OCI-LY3 (cell line): ENCODE data around the gene SCYGR6.

ENCODE experiments used
- H2AFZ ChIP-seq: fragments of 200-600, 300-600 bp; shearing (Covaris generic); 2 replicates; pipeline ENCODE4 v1.6.0; 2014; ENCODE audit warnings: antibody characterized with exemption, low read depth, low read length
- H3K27ac ChIP-seq: fragments of 200-600, 300-600 bp; sonication (generic); 2 replicates; pipeline ENCODE4 v1.5.1; 2014; ENCODE audit warnings: mild to moderate bottlenecking, low read length, moderate library complexity, mixed read lengths
- H3K27me3 ChIP-seq: fragments of 200-600, 300-600 bp; sonication (generic); 2 replicates; pipeline ENCODE4 v1.6.1; 2014; ENCODE audit warnings: low read depth, low read length, mixed read lengths
- H3K36me3 ChIP-seq: fragments of 200-600, 300-600 bp; sonication (generic); replicated peaks from 2 replicates; pipeline ENCODE3; 2014; ENCODE audit warnings: low read depth, low read length, mixed read lengths
- H3K4me1 ChIP-seq: fragments of 300-600, 200-600 bp; sonication (generic); 2 replicates; pipeline ENCODE4 v1.6.1; 2014; ENCODE audit warnings: low read length, mixed read lengths
- H3K4me2 ChIP-seq: fragments of 200-600, 300-600 bp; sonication (generic); 2 replicates; pipeline ENCODE4 v1.6.1; 2014; ENCODE audit warnings: low read length, mixed read lengths
- H3K4me3 ChIP-seq: fragments of 300-600, 200-600 bp; sonication (generic); 2 replicates; pipeline ENCODE4 v1.5.1; 2014; ENCODE audit warnings: antibody characterized with exemption, mild to moderate bottlenecking, low read length, moderate library complexity
- H3K79me2 ChIP-seq: fragments of 300-600, 200-600 bp; shearing (Covaris generic); 2 replicates; pipeline ENCODE4 v1.6.1; 2014; ENCODE audit warnings: mild to moderate bottlenecking, low read length, mixed read lengths
- H3K9ac ChIP-seq: fragments of 300-600, 200-600 bp; shearing (Covaris generic); 2 replicates; pipeline ENCODE4 v1.6.0; 2014; ENCODE audit warnings: mild to moderate bottlenecking, low read length, moderate library complexity
- H3K9me3 ChIP-seq: fragments of 200-600, 300-600 bp; shearing (Covaris generic); 2 replicates; pipeline ENCODE4 v1.6.1; 2014; ENCODE audit warnings: low read length, mixed read lengths; ENCODE audit not compliant: insufficient read depth
- H4K20me1 ChIP-seq: fragments of 200-600, 300-600 bp; sonication (generic); 2 replicates; pipeline ENCODE4 v1.6.1; 2016; ENCODE audit warnings: low read length, mixed read lengths; ENCODE audit not compliant: insufficient read depth
- EZH2phosphoT487 ChIP-seq: fragments of 200-600 bp; shearing (Covaris generic); IDR thresholded peaks from 2 replicates; pipeline ENCODE4 v1.6.1; 2018; ENCODE audit warnings: antibody characterized with exemption, mixed run types, low read depth
- TF ChIP-seq, protein P1 (sequence below): fragments of 200-600, 300-600 bp; sonication (generic); IDR thresholded peaks from 2 replicates; pipeline ENCODE4 v1.5.1; 2014; ENCODE audit warnings: antibody characterized with exemption, low read length, low read depth

The SCYGR6 gene

DNA sequence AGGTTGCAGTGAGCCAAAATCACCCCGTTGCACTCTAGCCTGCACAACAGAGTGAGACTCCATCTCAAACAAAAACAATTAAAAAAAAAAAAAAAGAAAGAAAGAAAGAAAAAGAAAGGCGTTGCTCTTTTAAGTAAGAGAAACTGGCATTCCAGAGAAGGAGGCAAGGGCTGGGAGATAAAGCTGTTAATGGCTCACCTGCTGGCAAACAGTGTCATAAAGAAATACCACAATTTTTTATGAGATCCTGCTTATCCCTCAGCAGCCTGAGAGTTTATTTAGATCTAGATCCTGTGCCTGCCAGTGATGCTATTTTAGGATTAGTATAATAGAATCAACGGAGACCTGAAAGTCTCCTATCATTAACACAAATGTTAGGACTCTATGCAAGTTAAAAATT, 23.0 kb downstream of the SCYGR6 start:
- Histone ChIP-seq H3K79me2 (no peaks in the 10 kb centered on the region), H3K9me3 (no peaks in the 10 kb centered on the region), H3K36me3 (no peaks in the 10 kb centered on the region), H3K4me1 (no peaks in the 10 kb centered on the region), H3K27me3 (peaks cover 11% of the 10 kb centered on the region; the same call in 1 of the 2 replicates), H3K4me2 (no peak overlapping the region), H2AFZ (no peak overlapping the region), H4K20me1 (no peaks in the 10 kb centered on the region), H3K27ac (no peak overlapping the region), H3K9ac (no peak overlapping the region), H3K4me3 (no peak overlapping the region)
- TF ChIP-seq, protein P1, sequence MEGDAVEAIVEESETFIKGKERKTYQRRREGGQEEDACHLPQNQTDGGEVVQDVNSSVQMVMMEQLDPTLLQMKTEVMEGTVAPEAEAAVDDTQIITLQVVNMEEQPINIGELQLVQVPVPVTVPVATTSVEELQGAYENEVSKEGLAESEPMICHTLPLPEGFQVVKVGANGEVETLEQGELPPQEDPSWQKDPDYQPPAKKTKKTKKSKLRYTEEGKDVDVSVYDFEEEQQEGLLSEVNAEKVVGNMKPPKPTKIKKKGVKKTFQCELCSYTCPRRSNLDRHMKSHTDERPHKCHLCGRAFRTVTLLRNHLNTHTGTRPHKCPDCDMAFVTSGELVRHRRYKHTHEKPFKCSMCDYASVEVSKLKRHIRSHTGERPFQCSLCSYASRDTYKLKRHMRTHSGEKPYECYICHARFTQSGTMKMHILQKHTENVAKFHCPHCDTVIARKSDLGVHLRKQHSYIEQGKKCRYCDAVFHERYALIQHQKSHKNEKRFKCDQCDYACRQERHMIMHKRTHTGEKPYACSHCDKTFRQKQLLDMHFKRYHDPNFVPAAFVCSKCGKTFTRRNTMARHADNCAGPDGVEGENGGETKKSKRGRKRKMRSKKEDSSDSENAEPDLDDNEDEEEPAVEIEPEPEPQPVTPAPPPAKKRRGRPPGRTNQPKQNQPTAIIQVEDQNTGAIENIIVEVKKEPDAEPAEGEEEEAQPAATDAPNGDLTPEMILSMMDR: no peak
- no peak for TF ChIP-seq EZH2phosphoT487

DNA sequence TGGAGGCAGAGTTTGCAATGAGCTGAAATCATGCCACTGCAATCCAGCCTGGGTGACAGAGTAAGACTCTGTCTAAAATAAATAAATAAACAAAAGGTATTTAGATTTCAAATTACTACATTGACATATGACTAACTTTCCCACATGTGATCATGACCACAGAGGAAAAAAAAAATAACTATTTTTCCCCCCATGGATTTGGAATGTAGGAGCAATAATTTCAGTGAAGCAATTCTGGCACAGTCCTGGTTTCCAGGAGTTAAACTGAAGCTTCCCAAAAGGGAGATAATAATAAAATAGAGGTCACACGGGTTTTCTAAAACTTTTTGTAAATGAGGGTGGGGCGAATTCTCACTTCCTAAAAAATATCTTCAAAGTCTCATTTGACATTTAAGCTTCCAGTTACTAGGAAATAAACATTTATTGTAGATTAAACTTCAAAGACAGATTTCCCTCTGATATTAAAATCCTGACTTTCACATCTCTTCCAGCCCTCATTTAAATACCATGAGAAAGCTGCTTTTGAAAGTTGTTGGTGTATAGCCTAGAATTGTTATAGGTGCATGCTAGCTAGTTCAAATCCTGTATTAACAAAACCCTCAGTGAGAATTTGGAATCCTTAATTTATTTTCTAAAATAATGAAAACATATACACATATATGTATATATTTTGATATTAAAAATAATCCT, 27.4 kb downstream of the SCYGR6 start:
- Histone ChIP-seq H4K20me1 (no peaks in the 10 kb centered on the region), H3K79me2 (no peaks in the 10 kb centered on the region), H3K27ac (no peak overlapping the region), H3K4me2 (no peak overlapping the region), H2AFZ (no peak overlapping the region), H3K4me3 (no peak overlapping the region), H3K9me3 (no peaks in the 10 kb centered on the region), H3K9ac (no peak overlapping the region), H3K4me1 (no peaks in the 10 kb centered on the region), H3K36me3 (no peaks in the 10 kb centered on the region), H3K27me3 (peaks cover 18% of the 10 kb centered on the region; the same call in 1 of the 2 replicates)
- TF ChIP-seq, protein P1: no peak
- no peak for TF ChIP-seq EZH2phosphoT487

DNA sequence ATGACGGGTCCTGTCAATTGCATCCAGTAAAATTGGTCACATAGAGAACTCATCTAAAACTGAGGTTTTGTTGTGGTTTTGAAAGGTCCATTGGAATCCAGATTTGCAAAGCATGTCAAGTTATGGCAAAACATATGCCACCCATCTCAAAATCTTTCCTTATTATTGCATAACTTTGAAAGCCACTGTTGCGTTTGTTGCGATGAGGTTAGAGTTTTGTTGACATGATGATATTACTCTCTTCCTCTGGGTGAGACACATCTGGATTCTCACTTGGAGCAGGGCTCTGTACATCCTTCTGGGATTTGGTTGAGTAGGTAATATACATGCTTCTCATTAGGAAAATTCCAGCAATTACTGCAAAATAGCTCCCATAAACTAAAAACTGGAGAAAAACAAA, 37.4 kb downstream of the SCYGR6 start:
- Histone ChIP-seq H3K4me3 (no peak overlapping the region), H3K4me1 (no peaks in the 10 kb centered on the region), H3K27ac (no peak overlapping the region), H3K27me3 (peaks cover 3% of the 10 kb centered on the region; the same call in 1 of the 2 replicates), H3K9me3 (no peaks in the 10 kb centered on the region), H3K36me3 (no peaks in the 10 kb centered on the region), H2AFZ (no peak overlapping the region), H3K4me2 (no peak overlapping the region), H4K20me1 (no peaks in the 10 kb centered on the region), H3K79me2 (no peaks in the 10 kb centered on the region), H3K9ac (no peak overlapping the region)
- TF ChIP-seq EZH2phosphoT487: no peak
- TF ChIP-seq, protein P1: no peak

DNA sequence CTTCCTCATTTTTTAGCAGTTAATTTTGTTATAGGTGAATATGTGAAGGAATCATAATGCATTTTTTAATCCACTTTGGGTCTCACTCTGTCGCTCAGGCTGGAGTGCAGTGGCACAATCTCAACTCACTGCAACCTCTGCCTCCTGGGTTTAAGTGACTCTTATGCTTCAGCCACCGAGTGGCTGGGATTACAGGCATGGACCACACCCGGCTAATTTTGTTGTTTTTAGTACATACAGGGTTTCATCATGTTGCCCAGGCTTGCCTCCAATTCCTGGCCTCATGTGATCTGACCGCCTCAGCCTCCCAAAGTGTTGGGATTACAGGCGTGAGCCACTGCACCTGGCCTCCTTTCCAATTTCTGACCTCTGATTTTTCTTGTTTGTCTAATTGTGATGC, 40.3 kb downstream of the SCYGR6 start:
- Histone ChIP-seq H3K4me1 (no peaks in the 10 kb centered on the region), H2AFZ (no peak overlapping the region), H3K4me3 (no peak overlapping the region), H3K79me2 (no peaks in the 10 kb centered on the region), H3K9me3 (no peaks in the 10 kb centered on the region), H3K27me3 (no peaks in the 10 kb centered on the region), H3K9ac (no peak overlapping the region), H3K4me2 (no peak overlapping the region), H4K20me1 (no peaks in the 10 kb centered on the region), H3K36me3 (no peaks in the 10 kb centered on the region), H3K27ac (no peak overlapping the region)
- TF ChIP-seq, protein P1: no peak
- TF ChIP-seq EZH2phosphoT487: no peak
